VCaP (cell line): Measurements from ENCODE around the gene ARNT2.

Source experiments
- H3K27ac ChIP-seq: fragments of 450-650 bp; 2 replicates; pipeline ENCODE4 v1.5.1; 2017
- TF ChIP-seq, protein P1 (sequence below): fragments of 450-650 bp; conservative IDR thresholded peaks from 2 replicates; pipeline ENCODE4 v1.5.1; 2017; ENCODE audit warnings: mild to moderate bottlenecking, moderate library complexity

The ARNT2 gene

GRCh38 chr15:80525853-80526252, 121.7 kb downstream of the ARNT2 start:
- H3K27ac ChIP-seq: no peak overlapping the region
- TF ChIP-seq, protein P1, sequence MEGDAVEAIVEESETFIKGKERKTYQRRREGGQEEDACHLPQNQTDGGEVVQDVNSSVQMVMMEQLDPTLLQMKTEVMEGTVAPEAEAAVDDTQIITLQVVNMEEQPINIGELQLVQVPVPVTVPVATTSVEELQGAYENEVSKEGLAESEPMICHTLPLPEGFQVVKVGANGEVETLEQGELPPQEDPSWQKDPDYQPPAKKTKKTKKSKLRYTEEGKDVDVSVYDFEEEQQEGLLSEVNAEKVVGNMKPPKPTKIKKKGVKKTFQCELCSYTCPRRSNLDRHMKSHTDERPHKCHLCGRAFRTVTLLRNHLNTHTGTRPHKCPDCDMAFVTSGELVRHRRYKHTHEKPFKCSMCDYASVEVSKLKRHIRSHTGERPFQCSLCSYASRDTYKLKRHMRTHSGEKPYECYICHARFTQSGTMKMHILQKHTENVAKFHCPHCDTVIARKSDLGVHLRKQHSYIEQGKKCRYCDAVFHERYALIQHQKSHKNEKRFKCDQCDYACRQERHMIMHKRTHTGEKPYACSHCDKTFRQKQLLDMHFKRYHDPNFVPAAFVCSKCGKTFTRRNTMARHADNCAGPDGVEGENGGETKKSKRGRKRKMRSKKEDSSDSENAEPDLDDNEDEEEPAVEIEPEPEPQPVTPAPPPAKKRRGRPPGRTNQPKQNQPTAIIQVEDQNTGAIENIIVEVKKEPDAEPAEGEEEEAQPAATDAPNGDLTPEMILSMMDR: no peak

GRCh38 chr15:80526556-80527340, 122.6 kb downstream of the ARNT2 start:
- no peak overlapping the region for H3K27ac ChIP-seq
- TF ChIP-seq, protein P1: no peak

DNA sequence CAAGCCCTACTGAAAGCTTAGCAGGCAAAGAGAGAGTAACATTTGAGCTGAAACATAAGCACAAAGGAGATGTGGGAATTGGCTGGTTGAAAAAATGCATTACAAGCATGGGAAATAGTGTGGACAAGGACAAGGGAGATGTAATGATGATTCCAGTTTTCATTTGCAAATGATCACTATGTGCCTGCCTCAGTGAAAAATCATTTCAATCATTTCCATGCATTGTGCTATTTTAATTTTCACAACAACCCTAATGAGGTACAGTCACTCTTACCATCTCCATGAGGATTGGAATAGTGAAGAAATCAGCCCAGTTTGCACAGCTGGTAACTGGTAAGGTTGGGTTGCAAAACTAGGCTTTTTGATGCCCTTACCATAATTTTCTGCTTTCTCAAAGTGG, 123.2 kb downstream of the ARNT2 start:
- H3K27ac ChIP-seq: no peak overlapping the region
- TF ChIP-seq, protein P1: no peak

DNA sequence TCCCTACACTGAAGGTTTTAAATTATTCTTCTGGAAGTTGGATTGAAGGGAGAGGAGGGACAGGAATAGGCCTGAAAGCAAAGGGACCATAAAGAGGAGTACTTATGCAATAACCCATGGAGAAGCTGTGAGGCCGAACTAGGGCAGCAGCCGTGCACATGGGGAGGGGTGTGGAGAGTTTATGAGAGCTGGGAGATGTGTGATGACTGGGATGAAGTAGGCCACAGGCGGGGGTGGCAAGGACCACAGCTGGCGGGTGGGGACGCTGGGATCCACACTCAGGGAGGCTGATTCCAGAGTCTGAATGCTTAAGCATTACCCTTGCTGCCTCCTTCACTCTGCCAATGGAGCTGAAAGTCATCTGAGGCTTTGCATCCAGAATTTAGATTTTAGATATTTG, 123.8 kb downstream of the ARNT2 start:
- TF ChIP-seq, protein P1: no peak
- H3K27ac ChIP-seq: no peak overlapping the region

DNA sequence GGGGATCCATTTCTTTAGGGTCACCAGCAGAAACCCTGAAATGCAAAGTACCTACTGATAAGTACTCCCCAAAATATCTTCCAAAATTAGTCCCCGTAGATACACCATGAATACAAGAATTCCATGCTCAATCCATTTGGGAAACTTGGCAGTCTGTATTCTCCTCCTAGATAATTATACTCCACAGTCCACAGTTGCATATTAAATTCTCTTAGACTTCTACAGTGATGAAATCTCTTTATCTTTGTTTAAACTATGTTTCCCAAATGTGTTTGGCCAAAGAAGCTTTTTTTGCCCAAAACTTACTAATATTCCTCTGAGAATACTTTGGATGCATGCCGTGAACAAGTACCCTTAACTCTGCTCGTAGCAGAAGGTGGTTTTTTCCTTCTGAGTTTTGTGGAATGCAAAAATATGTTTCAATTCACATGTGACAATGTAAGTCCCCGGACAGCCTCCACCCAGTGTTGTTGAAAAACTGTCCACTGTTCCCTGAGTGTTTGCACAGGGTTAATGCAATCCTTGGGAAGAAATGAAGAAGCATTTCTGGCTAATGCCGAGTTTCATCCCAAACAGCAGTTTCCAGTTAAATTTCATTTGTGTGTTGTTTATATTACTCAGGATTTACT, 126.7 kb downstream of the ARNT2 start:
- TF ChIP-seq, protein P1: no peak
- no peak overlapping the region for H3K27ac ChIP-seq

DNA sequence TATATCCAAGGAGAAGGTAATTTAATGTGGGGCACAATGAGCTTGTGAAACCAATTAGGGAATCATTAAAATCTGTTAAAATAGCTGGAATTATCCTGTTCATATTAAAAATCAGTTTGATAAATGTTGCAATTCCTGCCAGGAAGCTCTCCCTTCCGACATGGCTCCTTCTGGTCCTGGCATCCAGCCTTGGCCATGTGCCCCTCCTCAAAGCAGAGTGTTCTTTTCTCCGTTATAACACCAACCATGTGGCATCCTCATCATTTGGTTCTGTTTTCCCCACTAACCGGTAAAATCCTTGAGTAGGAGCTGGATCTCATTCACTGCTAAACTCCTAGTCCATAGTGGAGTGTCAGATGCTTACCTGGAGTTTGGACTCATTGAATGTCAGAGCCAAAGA, 127.2 kb downstream of the ARNT2 start:
- H3K27ac ChIP-seq: no peak overlapping the region
- TF ChIP-seq, protein P1: no peak

DNA sequence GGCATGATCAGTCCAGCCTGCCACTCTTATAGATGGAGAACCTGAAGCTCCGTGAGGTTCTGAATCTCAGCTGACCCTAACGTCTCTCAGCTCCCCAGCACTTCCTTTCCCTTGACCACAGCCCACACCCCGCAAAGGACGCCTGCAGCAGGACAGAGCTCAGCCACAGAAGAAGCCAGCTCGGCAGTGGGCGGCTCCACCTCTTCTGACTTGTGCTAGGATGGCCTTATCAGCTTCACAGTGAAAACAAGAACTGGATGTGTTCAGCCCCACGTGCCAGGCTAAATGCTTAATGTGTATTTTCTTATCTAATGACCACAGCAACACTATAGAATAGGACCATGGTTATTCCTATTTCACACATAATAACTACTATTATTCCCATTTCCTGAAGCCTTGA, 127.6 kb downstream of the ARNT2 start:
- no peak overlapping the region for H3K27ac ChIP-seq
- TF ChIP-seq, protein P1: no peak
